Cerebellar cortex (tissue), 1 donor: Measurements from ENCODE around the gene VAMP8.
"Not testable (repeated sequence)": the region's sequence is repeated elsewhere in the genome, so short reads cannot be mapped to it uniquely, and the experiment has no call there.

Experiments
- DNase-seq: peaks from one replicate; pipeline ENCODE4 v3.0.0-alpha.2; 2015; ENCODE audit warnings: low spot score

Gene VAMP8

DNA sequence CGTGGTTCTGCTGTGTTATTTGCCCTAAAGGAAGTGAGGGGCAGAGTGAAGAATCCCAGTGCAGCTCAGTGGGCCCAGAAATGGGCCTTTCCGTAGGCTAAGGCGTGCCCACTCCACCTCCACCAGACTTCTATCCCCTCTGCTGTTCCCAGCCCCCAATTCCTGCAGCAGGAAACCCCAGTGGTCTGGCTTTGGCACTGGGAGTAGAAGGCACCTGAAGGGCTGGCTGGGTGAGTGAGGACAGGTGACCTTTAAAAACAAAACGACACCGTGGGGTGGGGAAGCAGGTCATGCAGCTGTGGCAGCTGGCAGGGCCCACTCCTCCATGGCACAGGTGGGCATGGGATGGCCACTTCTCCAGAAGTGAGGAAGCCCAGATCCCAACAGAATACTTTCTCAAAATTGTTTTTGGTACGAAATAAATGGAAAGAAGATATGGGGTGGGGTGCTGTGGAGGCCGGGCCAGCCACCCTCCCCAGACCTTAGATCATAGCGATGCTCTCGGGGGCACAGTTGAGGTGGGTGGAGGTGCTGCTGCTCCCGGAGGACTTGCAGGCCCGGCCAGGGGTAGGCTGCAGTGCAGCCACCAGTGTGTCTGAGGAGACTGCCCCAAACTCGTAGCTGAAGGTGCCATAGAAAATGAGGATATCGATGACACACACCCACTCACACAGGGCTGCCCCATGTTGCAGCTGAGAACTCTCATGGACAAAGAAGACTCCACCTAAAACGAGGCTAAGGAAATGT lies 21.4 kb downstream of the VAMP8 start:
- no peak for DNase-seq

DNA sequence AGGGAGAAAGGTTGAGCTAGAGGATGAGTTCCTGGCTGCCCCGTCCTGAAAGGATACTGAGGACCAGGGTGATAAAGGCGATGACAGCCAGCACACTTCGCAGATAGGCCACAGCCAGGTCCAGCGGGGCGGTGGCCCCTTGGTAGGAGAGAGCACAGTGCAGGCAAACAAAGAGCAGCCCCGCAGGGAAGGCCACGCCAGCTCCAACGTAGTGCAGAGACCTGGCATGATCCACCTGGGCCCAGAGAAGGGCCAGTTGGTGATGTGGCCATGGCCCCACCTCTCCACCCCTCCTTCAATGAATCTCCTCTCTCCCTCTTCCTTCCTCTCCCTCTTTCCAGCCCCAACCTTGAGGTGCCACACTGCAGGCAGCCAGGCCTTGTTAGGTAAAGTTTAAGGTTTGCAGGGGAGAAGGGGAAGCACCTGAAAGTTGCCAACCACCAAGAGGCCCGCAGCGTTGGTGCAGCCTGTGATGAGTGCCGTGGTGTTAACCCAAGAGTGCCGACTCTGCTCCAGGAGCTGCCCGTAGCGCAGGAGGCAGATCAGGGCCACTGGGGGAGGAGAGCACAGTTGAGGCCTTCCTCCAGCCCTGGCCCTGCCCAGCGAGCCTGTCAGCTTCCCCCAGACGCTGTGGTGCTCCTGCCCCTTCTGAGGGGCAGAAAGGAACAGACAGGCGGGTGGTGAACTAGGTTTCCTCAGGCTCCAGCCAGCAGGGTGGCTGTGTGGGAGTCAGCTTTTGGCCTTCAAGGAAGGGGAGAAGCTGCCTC lies 22.3 kb downstream of the VAMP8 start:
- no peak for DNase-seq

DNA sequence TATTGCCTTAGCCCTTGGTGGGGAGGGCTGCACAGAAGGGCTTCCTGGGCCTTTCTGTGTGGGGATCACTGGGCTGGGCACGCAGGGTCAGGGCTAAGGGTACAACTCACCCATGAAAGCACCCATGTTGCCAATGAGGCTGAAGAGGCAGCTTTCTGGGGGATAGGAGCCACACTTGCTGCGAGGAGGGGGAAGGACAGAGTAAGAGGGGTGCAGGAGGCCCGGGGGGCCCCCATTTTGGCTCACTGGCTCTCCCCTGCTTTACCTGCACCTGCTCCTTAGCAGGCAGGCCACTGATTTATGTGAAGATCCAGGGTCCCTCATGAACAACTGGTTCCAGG lies 22.8 kb downstream of the VAMP8 start:
- DNase-seq: no peak

DNA sequence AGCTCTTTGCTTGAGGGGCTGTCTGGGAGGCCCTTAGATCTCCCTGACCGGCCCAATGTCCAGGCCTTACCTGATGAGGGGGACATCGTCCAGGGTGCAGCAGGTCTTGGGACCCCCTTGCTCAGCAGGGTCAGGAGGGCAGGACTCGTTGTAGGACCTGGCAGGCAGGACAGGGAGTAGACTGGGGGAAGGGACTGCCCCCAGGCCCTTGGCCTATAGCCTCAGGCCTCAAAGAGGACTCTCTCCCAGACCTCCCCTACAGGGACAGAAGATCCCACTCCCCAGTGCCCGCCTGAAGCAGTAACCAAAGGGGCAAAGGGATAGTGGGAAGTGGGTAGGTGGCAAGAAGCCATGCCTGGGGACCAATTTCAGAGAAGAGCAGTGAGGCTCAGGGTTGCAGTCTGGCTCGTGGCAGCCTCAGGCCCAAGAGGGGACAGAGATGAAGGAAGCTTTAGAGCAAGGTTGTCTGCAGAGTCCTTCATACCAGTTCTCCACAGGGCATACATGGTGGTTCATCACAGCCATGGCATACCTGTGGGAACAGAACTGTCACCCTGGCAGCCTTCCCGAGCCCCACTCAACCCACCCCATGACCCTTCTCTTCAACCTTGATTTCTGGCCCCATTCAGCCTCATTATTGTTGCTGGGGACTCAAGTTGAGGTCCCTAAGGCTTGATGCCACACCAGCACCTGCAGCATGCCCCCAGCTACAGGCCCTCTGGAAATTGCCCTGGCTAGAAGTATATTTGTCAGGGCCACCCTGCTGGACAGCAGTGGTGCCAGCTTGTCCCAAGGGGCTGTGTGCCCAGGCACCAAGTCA lies 23.8 kb downstream of the VAMP8 start:
- DNase-seq: no peak

DNA sequence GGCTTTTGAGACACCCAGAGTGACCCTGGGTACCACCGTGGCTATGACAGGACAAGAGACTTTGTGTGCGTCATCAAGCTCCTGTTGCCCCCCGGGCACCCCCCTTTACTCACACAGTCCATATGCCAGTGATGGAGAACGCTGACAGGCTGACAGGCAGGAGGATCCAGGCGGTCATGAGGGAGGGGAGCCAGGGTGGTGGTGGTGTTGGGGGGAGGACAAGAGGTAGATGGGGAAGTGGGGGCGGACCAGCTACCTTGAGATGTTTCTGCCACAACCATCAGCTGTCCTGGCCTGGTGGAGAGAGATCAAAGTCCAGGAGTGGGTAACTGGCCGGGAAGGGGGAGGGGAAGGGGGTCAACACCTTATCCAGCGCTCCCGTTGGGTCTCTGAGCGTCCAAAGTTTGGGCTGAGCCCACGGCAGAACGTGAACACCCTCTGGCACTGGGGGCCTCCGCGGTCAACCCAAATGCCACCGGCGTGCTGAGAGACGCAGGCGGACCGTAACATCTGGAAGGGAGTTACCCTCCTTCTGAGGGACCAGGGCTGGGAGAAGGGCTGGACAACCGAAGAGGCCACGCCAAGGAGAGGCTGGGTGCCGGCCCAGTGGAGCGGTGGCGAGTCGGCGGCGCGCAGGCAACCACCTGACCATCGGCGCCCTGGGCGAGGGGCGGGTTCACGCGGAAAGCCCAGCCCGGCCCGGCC lies 24.5 kb downstream of the VAMP8 start:
- DNase-seq: peak; percentile 30

DNA sequence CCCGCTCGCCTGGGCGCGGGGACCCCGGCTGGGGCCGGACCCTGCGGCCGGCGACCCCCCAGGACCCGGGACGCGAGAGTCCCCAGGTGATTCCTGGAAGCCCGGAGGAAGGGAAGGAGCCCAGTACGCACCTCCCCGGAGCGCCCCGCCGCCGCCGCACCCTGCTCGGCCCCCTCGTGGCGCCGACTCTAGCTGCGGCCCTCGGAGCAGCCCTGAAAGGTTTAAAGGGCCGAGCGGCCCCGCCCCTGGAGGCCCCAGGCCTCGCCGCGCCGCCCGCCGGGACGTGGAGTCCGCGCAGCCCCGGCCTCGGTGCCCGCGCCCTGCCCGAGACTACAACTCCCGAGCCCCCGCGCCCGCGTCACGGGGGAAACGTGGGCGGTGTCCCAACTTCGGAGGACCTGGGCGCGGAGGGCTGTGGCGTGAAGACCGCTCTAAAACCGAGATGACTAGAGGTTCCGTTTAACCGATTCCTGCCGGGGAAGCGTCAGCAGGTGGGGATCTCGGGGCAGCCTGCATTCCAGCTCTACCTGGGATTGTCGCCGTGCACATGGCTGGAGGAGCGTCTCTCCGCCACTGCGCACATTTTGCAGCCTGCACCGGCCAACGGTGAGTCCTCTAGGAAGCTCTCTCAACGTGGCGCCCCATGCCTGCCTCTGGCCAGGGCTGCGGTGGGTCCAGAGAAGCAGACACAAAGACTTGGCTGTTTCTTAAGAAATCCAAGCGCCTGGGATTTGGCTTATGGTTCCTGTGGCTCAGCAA lies 25.3 kb downstream of the VAMP8 start, which contains the start of gene TMEM150A:
Gene TMEM150A, minus strand, starts transcription at position 223 of the 759 bp plus-strand sequence. CDS start 750 bp downstream, outside the sequence.
- DNase-seq: peak; percentile 89

DNA sequence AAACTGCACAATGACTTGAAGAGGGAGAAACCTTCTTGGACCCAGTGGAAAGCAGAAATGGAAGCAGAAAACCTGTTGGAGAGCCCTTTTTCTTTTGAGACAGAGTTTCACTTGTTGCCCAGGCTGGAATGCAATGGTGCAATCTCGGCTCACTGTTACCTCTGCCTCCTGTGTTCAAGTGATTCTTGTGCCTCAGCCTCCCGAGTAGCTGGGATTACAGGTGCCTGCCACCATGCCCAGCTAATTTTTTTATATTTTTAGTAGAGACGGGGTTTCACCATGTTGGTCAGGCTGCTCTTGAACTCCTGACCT lies 26.7 kb downstream of the VAMP8 start:
- not testable (repeated sequence) for DNase-seq

DNA sequence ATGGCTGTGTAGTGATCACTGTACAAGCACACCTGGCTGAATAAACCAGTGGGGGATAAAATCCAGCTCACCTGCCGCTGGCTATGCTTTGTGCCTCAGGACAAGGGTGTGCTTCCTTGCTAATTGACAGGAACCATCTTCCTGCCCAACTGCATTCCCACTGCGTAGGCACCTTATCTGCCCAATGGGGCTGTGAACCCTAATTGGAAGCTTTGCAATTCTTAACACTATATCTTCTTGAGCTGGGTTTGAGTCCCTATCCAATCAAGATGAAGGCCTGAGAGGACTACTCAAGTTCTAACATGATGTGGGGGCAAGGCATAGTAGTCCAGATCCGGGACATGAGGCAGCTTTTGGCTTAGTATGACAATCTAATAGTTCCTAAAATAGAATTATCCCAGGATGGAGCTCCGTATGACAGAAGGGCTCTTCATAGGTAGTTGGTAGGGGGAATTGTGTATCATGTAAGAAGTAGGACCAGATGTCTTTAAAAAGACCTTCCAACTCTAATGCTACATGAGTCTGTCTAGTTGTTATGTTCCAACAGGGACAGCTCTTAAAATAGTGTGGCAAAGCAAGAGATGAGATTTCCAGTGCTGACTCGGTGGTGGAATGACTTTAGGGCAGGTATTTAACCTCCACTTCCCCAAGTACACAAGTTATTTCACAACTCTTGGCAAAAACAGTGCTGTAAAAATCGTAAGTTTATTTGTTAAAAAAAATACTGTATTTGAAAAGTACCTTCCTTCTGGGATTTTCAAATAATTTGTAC lies 27.4 kb downstream of the VAMP8 start:
- no peak for DNase-seq

DNA sequence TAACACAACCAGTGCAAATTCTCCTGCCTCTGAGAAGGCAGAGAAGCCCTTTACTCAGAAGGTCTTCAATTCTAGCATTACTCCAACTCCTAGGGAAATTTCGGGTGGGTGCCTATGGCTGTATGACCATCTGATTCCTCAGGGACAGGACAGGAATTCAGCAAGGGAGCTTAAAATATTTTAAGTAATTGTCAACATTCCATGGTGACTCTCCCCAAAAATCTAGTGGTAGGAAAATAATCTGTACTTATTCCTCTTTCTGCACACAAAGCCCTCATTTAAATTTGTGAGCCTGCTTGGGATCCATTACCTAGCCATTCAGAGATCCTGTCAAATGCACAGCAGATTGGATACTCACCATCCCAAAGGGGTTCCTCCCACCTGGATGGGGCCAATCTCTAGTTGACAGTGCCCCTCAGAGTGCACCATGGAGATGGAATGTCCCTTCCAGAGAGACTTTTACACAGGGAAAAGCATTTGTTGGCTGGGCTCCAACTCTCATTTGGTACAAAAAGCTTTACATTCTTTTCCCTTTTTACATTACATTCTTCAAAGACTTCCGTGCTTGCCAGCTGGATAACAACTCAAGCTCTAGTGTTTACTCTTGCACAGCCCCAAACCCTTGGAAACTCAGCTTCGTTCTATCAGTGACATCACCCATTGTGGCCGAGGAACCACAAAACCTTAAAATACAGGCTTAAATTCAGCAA lies 28.2 kb downstream of the VAMP8 start:
- no peak for DNase-seq

DNA sequence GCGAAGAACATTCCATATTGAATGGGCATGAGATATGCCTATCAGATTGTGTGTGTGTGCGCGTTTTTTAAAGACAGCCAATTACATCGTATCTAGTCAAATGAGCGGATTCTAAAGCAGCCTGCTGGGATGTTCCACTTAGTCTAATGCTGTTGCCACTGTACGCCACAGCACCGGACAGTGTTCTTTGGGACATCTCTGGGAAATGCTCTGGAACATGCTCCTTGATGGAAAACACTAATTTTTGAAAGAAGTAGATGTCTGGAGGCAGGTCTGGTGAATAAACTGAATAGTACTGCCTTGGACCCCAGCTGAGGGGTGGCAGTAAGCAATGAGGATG lies 28.7 kb downstream of the VAMP8 start:
- no peak for DNase-seq

DNA sequence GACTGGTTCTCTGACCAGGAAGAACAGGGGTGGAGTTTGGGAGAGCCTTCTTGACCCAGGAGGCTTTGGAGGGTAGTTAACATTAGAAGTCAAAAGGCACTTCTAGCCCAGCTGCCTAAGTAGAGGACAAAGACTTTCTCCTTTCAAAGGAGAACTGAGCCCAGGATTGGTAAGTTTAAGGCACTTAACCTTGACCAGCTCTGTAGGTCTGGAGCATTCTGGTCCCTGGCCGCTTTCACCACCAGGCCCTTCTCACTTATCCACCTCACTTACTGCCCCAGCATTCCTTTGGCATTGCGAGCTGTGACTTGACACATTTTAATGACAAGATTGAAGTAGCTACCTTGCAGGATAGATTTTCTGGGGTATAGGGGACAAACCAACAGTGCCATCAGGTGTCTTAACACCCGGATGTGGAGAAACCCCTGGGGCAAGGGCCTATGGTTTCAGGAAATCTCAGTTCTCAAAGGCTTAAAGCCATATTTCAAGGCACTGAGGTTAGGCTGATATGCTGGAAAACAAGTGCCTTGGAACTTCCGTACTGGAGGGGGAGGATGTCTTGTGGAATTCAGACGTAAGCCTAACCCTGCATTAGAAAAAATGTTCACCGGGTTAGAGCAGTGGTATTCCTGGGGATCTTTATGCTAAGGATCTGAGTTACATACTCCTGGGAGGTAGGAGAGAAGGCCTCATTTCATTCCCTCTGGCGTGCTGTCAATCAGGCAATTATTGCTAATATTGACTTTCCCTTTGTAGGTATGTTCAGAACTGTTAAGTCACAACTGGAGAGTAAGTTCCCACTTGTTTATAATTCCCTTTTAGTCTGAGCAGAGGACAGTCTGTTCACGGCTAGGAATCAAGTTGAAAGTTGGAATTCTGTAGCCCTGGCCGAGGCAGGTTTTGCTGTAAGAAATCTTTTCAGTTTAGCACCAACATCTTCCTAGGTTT lies 30.2 kb downstream of the VAMP8 start:
- DNase-seq: no peak

DNA sequence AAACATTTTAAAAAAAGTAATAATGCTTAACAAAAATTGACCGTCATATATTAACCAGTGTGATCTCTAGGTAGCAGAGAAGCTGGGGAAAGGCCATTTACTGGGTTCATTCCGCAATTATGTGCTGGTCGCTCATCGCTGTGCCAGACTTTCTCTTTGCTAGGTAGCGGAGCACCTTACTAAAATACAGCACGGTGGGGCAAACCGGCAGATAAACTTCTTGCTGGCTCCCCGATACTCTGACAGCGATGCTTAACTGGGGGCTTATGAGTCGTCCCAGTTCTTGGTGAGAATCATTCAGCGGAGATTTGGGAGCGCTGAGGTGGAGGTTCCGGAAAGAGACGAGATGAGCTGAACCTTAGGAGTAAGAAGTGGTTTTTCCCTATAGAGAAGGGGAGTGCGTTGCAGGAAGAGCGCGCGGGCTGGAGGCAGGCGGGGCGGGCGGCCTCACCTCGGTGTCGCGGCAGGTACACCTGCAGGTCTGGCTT lies 33.9 kb downstream of the VAMP8 start:
- DNase-seq: no peak

DNA sequence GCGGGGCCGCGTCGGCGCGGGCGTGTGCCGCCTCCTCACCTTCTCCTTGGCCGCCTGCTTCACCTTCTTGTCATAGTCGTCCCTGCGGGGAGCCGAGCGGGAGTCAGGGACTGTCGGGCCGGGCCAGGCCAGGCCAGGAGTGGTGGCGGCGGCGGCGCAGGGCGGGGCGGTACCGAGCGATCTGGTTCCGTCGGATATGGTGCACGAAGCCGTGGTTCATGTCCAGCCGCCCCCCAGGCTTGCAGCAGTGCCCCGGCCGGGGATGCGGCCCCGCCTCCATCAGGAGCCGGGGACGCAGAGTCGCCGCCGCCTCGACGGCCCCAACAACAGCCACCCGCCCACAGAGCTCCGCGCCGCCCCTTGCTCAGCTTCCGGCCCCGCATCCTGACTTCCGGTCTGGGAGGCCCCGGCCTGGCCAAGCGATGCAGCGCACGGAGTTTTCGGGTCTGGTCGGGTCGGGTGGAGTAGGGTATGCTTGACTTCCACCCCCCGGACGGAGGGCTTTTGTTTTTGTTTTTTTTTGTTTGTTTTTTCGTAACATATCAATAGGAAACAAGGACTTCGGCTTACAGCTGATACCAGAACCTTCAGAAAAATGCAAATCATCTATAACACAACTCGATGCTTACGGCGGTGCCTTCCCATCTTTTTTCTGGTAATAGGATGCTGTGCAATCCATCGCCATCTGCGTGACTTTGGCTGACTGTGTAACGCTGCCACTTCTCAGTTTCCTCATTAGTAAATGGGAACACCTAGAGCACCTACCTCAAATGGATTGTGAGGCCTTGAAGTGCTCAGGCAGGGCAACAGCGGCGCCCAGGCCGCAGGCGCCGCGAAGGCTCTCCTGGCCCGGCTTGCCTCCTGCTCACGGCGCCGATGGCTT lies 34.6 kb downstream of the VAMP8 start, which contains the start of gene C2orf68:
Gene C2orf68, minus strand, starts transcription at position 362 of the 883 bp plus-strand sequence. Its CDS starts 82 bp downstream, at position 280.
- peak; percentile 91 for DNase-seq

DNA sequence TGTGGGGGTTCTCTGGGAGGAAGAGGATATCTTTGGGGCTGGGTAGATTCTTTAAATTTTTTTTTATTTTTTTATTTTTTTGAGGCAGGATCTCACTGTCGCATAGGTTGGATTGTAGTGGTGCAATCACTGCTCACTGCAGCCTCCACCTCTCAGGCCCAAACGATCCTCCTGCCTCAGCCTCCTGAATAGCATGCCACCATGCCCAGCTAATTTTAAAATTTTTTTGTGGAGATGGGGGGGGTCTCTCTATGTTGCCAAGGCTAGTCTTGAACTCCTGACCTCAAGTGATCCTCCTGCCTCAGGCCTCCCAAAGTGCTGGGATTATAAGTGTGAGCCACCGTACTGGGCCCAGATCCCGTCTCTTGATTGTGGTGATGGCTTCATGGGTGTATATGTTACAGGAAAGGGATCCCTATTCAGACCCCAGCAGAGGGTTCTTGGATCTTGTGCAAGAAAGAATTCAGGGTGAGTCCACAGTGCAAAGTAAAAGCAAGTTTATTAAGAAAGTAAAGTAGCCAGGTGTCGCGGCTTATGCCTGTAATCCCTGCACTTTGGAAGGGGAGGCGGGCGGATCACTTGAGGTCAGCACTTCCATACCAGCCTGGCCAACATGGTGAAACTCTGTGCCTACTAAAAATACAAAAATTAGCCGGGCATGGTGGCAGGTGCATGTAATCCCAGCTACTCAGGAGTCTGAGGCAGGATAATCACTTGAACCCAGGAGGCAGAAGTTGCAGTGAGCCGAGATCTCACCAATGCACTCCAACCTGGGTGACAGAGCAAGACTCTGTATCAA lies 36.5 kb downstream of the VAMP8 start:
- no peak for DNase-seq

DNA sequence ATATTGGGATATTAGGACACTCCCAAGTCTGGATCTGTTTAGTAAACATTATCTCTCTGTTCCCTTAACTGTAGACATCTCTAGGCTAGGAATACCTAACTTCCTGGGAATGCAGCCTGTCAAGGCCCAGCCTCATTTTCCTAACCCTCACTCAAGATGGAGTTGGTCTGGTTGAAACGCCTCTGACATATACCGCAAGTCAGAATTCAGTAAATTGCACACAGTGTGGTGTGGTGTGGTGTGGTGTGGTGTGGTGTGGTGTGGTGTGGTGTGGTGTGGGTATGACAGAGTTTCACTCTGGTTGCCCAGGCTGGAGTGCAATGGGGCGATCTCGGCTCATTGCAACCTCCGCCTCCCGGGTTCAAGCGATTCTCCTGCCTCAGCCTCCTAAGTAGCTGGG lies 37.4 kb downstream of the VAMP8 start:
- DNase-seq: not testable (repeated sequence)

DNA sequence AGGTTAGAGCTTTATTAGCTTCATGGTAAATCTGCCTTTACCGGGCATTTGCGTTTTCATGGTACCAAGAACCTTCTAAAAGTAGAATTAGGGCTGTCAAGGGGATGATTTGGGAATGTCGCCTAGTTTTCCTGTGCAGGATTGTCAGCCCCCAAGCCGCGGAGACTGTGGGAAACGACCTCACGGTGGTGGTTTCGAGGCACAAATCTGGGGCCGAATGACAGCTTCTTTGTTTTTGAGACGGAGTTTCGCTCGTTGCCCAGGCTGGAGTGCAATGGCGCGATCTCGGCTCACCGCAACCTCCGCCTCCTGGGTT lies 38.0 kb downstream of the VAMP8 start:
- DNase-seq: no peak

DNA sequence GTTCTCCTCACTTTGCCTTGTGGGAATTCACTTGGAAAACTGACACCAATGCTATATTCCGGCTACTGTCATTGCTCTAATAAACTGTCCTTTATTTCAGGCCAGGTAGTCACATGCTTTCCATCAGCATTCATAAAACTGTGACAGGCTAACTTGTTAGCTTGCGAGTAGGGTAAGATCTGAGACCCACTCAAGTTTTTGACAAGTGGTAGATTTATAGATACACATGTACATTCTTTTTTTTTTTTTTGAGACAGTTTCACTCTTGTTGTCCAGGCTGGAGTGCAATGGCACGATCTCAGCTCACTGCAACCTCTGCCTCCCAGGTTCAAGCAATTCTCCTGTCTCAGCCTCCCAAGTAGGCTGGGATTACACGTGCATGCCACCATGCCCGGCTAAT lies 40.3 kb downstream of the VAMP8 start:
- not testable (repeated sequence) for DNase-seq
